H1 (cell line): ENCODE measurements around the gene DMXL2. TPM values are rescaled to one million over a fixed set of nuclear protein-coding genes. Genes with fewer than 3 reads are reported as not detected.

ENCODE experiments used
- CTCF ChIA-PET: fragments of 300-600 bp; sonication (Branson Sonifier 250); formaldehyde crosslinking; loops from one replicate; lab custom pipeline; 2021; ENCODE audit not compliant: partially characterized antibody; lab: Charles Lee
- POLR2A ChIA-PET: fragments of 300-600 bp; sonication (Branson Sonifier 250); formaldehyde crosslinking; loops from one replicate; lab custom pipeline; 2021; ENCODE audit warnings: inconsistent platforms; ENCODE audit not compliant: partially characterized antibody; lab: Charles Lee
- DNase-seq, 2 experiments: peaks; one replicate each; pipeline versions ENCODE4 v3.0.0 to v3.0.0-alpha.2; 2010 to 2022; ENCODE audit warnings: low spot score in 2 of 2, low read depth in 1 of 2, mixed read lengths in 1 of 2
- FAIRE-seq: peaks from 2 replicates; lab custom pipeline; 2011; peaks lifted over from hg19 to GRCh38; lab: Jason Lieb, UNC
- H2AFZ ChIP-seq: 2 replicates; pipeline ENCODE4 v1.8.1; 2012; ENCODE audit warnings: low read length, inconsistent platforms
- H2AK5ac ChIP-seq: 2 replicates; pipeline ENCODE4 v1.6.1; 2013; ENCODE audit warnings: low read depth, low read length
- H2BK120ac ChIP-seq: replicated peaks from 2 replicates; pipeline ENCODE3; 2013; ENCODE audit warnings: low read depth, low read length, inconsistent platforms
- H2BK12ac ChIP-seq: 2 replicates; pipeline ENCODE4 v1.6.1; 2013; ENCODE audit warnings: low read depth, low read length
- H2BK15ac ChIP-seq: 2 replicates; pipeline ENCODE4 v1.6.1; 2013; ENCODE audit warnings: low read length
- H2BK20ac ChIP-seq: 2 replicates; pipeline ENCODE4 v1.6.1; 2013; ENCODE audit warnings: low read length
- H2BK5ac ChIP-seq: 2 replicates; pipeline ENCODE4 v1.6.1; 2013; ENCODE audit warnings: low read depth, low read length
- H3K14ac ChIP-seq: 2 replicates; pipeline ENCODE4 v1.6.1; 2013; ENCODE audit warnings: inconsistent platforms; ENCODE audit not compliant: insufficient read length
- H3K18ac ChIP-seq: 2 replicates; pipeline ENCODE4 v1.6.1; 2013; ENCODE audit warnings: low read length; ENCODE audit errors: extremely low read depth
- H3K23ac ChIP-seq: 2 replicates; pipeline ENCODE4 v1.6.1; 2013; ENCODE audit warnings: inconsistent platforms; ENCODE audit not compliant: insufficient read length
- H3K23me2 ChIP-seq: 2 replicates; pipeline ENCODE4 v1.6.1; 2013; ENCODE audit warnings: low read depth, low read length
- H3K27ac ChIP-seq: 2 replicates; pipeline ENCODE4 v1.6.1; 2011; ENCODE audit warnings: low read depth, low read length, inconsistent platforms
- H3K27me3 ChIP-seq, 4 experiments: replicated peaks in 1 of 4; 1 replicate in 1 of 4; 2 replicates in 3 of 4; pipeline versions ENCODE4 v1.6.1 to v1.8.1; 2011 to 2013; ENCODE audit warnings: low read length in 3 of 4, mild to moderate bottlenecking in 3 of 4, inconsistent platforms in 2 of 4, mixed read lengths in 2 of 4, moderate library complexity in 1 of 4; ENCODE audit not compliant: control insufficient read depth in 3 of 4, insufficient read depth in 3 of 4; ENCODE audit errors: extremely low read depth in 1 of 4
- H3K36me3 ChIP-seq, 4 experiments: 2 replicates each; pipeline versions ENCODE4 v1.6.1 to v1.8.1; 2011 to 2013; ENCODE audit warnings: mild to moderate bottlenecking in 4 of 4, low read length in 3 of 4, moderate library complexity in 2 of 4, control low read depth in 1 of 4, inconsistent platforms in 1 of 4; ENCODE audit not compliant: insufficient read depth in 4 of 4, control insufficient read depth in 2 of 4
- H3K4ac ChIP-seq: replicated peaks from 2 replicates; pipeline ENCODE3; 2013; ENCODE audit warnings: low read length, low read depth, mixed read lengths, inconsistent platforms; ENCODE audit not compliant: insufficient read length
- H3K4me1 ChIP-seq, 4 experiments: replicated peaks in 1 of 4; 1 replicate in 1 of 4; 2 replicates in 3 of 4; pipeline versions ENCODE4 v1.6.1 to v1.8.1; 2011 to 2013; ENCODE audit warnings: low read length in 3 of 4, inconsistent platforms in 2 of 4, mixed read lengths in 1 of 4; ENCODE audit not compliant: insufficient read depth in 4 of 4, control insufficient read depth in 3 of 4
- H3K4me2 ChIP-seq, 2 experiments: 2 replicates each; pipeline versions ENCODE4 v1.6.1 to v1.8.1; 2011 to 2013; ENCODE audit warnings: low read depth in 2 of 2, low read length in 2 of 2, control low read depth in 1 of 2, inconsistent platforms in 1 of 2, mild to moderate bottlenecking in 1 of 2; ENCODE audit not compliant: insufficient read depth in 1 of 2
- H3K4me3 ChIP-seq, 4 experiments: fragments of 200-600, 300-600 bp in 1 of 4; sonication (generic), shearing (Covaris generic), sonication (Bioruptor Twin) in 1 of 4; 2 replicates each; pipeline versions ENCODE4 v1.5.1 to v1.8.1; 2011 to 2016; ENCODE audit warnings: low read length in 4 of 4, low read depth in 3 of 4, control low read depth in 2 of 4, inconsistent platforms in 2 of 4, mild to moderate bottlenecking in 2 of 4, mixed read lengths in 1 of 4, moderate library complexity in 1 of 4; ENCODE audit not compliant: insufficient read depth in 2 of 4; ENCODE audit errors: extremely low read depth in 1 of 4
- H3K56ac ChIP-seq: replicated peaks from 2 replicates; pipeline ENCODE3; 2013; ENCODE audit warnings: low read depth, mild to moderate bottlenecking, mixed read lengths, low read length, inconsistent platforms; ENCODE audit not compliant: insufficient read length
- H3K79me1 ChIP-seq: 2 replicates; pipeline ENCODE4 v1.6.1; 2013; ENCODE audit warnings: low read depth, low read length, control low read depth
- H3K79me2 ChIP-seq, 2 experiments: 2 replicates each; pipeline versions ENCODE4 v1.6.1 to v1.8.1; 2012 to 2013; ENCODE audit warnings: low read length in 2 of 2, mild to moderate bottlenecking in 2 of 2, inconsistent platforms in 1 of 2; ENCODE audit not compliant: insufficient read depth in 2 of 2, control insufficient read depth in 1 of 2
- H3K9ac ChIP-seq, 4 experiments: replicated peaks in 1 of 4; 1 replicate in 1 of 4; 2 replicates in 3 of 4; pipeline versions ENCODE4 v1.6.1 to v1.8.1; 2011 to 2013; ENCODE audit warnings: low read depth in 3 of 4, low read length in 3 of 4, control low read depth in 2 of 4, mild to moderate bottlenecking in 2 of 4, moderate library complexity in 2 of 4, inconsistent platforms in 1 of 4; ENCODE audit errors: extremely low read depth in 1 of 4
- H3K9me3 ChIP-seq, 2 experiments: 2 replicates each; pipeline versions ENCODE4 v1.6.1 to v1.8.1; 2012 to 2013; ENCODE audit warnings: mild to moderate bottlenecking in 2 of 2, moderate library complexity in 2 of 2, control low read depth in 1 of 2, inconsistent platforms in 1 of 2, low read depth in 1 of 2, low read length in 1 of 2, mixed read lengths in 1 of 2; ENCODE audit not compliant: insufficient read depth in 2 of 2
- H4K20me1 ChIP-seq, 2 experiments: replicated peaks in 1 of 2; 2 replicates each; pipeline versions ENCODE3 to v1.8.1; 2011 to 2013; ENCODE audit warnings: inconsistent platforms in 2 of 2, low read length in 2 of 2, mild to moderate bottlenecking in 1 of 2; ENCODE audit not compliant: insufficient read depth in 2 of 2, control insufficient read depth in 1 of 2
- H4K5ac ChIP-seq: 2 replicates; pipeline ENCODE4 v1.6.1; 2013; ENCODE audit warnings: low read length, low read depth, mixed read lengths, inconsistent platforms; ENCODE audit not compliant: insufficient read length
- H4K8ac ChIP-seq: 2 replicates; pipeline ENCODE4 v1.8.0; 2013; ENCODE audit warnings: mild to moderate bottlenecking, moderate library complexity, low read length, inconsistent platforms; ENCODE audit not compliant: insufficient read depth; ENCODE audit errors: extremely low read depth
- H4K91ac ChIP-seq: replicated peaks from 2 replicates; pipeline ENCODE3; 2013; ENCODE audit warnings: low read length, mixed read lengths, inconsistent platforms; ENCODE audit not compliant: insufficient read length
- ASH2L ChIP-seq: fragments of 200-600, 300-600 bp; sonication (generic); IDR thresholded peaks from one replicate; pipeline ENCODE4 v1.7.1; 2017; ENCODE audit warnings: low read length
- CREB1 ChIP-seq: IDR thresholded peaks from 2 replicates; pipeline ENCODE4 v1.6.1; 2012; ENCODE audit warnings: inconsistent platforms
- EGR1 ChIP-seq: IDR thresholded peaks from 2 replicates; pipeline ENCODE4 v1.6.1; 2011; ENCODE audit warnings: low read depth, low read length, borderline replicate concordance
- YY1 ChIP-seq: IDR thresholded peaks from 2 replicates; pipeline ENCODE4 v1.6.1; 2011; ENCODE audit warnings: low read depth, mild to moderate bottlenecking, low read length
- polyA plus RNA-seq, 7 experiments: library from polyadenylated mRNA; depleted of rRNA in 3 of 7; stranded (reverse) in 5 of 7; unstranded in 2 of 7; fragments of >200 nt in 5 of 7; fragments of 200-250 nt in 2 of 7; gene quantifications; 1 replicate in 5 of 7; 2 replicates in 1 of 7; 4 replicates in 1 of 7; pipeline versions ENCODE4 v1.2.1 to v1.2.3, GENCODE V29; 2011 to 2013; ENCODE audit warnings: missing spikeins in 2 of 7, mixed read lengths in 2 of 7
- total RNA-seq: library from RNA; stranded (reverse); fragmentation: NEBNext Ultra II Directional; extraction: Animal tissue kit (Norgen Biotek cat#: 25700); gene quantifications from 2 replicates; pipeline ENCODE4 v1.2.1, GENCODE V29; 2021

Gene DMXL2
- total and polyA plus RNA-seq, 2 of the 8 experiments (the other 6 are each of a cell fraction or from before 2014, with no cell fraction given), result 9.5 to 10.6 TPM

DNA sequence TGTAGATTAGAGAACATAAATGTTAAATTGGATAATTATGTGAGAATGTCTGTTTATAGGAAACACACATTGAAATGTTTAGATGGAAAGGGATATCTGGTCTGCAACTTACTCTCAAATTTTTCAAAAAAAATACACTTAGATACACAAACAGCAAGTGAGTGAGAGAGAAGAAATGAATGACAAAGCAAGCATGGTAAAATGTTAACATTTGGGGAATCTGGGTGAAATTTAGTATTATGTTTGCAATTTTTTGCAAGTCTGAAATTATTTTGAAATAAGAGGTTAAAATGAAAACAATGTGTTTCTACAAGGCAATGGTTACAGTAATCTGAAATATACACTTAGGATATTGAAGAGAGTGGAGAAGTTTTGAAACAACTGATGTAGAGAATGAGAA lies 146.8 kb downstream of the DMXL2 start:
- Histone ChIP-seq H4K8ac (no peak overlapping the region), H3K9ac (no peak overlapping the region), H3K9me3 (no peaks in the 10 kb centered on the region), H3K23ac (no peak overlapping the region), H3K4me2 (no peak overlapping the region), H3K23me2 (no peaks in the 10 kb centered on the region), H4K91ac (no peak overlapping the region), H2BK12ac (no peak overlapping the region), H3K4ac (no peak overlapping the region), H3K4me3 (no peak overlapping the region), H3K79me1 (no peaks in the 10 kb centered on the region), H3K56ac (no peak overlapping the region), H3K79me2 (no peaks in the 10 kb centered on the region), H4K20me1 (no peaks in the 10 kb centered on the region), H3K27ac (no peak overlapping the region), H3K27me3 (no peaks in the 10 kb centered on the region), H2AFZ (no peak overlapping the region), H2AK5ac (no peak overlapping the region), H2BK5ac (no peak overlapping the region), H3K4me1 (0 out of 7 replicates have a peak, but pooled peaks cover 0 to 2% (median 0%) of the 10 kb centered on the region in 4 experiments), H3K14ac (no peak overlapping the region), H3K18ac (no peak overlapping the region), H2BK20ac (no peak overlapping the region), H2BK15ac (no peak overlapping the region), H3K36me3 (no peaks in the 10 kb centered on the region), H2BK120ac (no peak overlapping the region), H4K5ac (no peak overlapping the region)
- ChIA-PET CTCF (no interaction called here), POLR2A (no interaction called here)
- no peak for DNase-seq
- no peak for FAIRE-seq
- TF ChIP-seq CREB1, result no peak
- TF ChIP-seq ASH2L, result no peak
- TF ChIP-seq EGR1, result no peak
- TF ChIP-seq YY1, result no peak
